Measurements from ENCODE around the gene BRK1. TPM values are rescaled to one million over a fixed set of nuclear protein-coding genes. Genes with fewer than 3 reads are reported as not detected.

The BRK1 gene
- total and polyA plus RNA-seq, 10 of the 15 experiments (the other 5 are each of a cell fraction or from before 2014, with no cell fraction given), result 97.8 to 457 (median 203) TPM

DNA sequence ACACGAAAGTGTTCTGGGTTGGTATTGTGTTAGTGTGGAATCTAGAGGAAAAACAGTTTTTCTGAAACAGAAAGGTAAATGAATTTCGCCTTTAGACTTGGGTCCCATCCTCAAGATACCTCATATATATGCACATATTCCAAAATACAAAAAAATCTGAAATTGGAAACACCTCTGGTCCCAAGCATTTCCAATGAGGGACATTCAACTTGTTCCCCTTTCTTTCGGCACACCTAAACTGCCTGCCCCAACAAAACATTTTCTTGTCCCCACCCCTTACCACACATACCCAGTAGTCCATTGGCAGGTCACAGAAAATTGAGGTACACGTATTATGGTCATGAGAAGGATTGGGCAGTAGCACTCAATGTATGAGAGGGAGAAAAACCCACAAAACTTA is 40.2 kb downstream of the BRK1 start:
- Histone ChIP-seq H3K79me2 (ENCODE audit: control insufficient read depth, insufficient read depth, low read length) (no peaks in the 10 kb centered on the region), H4K20me1 (ENCODE audit: control insufficient read depth, insufficient read depth) (no peaks in the 10 kb centered on the region), H3K9ac (ENCODE audit: control insufficient read depth, insufficient read depth, low read length) (no peak overlapping the region), H3K9me3 (replicated peaks; ENCODE audit: control insufficient read depth, insufficient read depth, low read length) (no peaks in the 10 kb centered on the region; the same call in 2 of the 3 replicates), H2AFZ (ENCODE audit: control insufficient read depth, low read depth, low read length) (no peak overlapping the region), H3K4me1 (ENCODE audit: control insufficient read depth, insufficient read depth, low read length) (no peaks in the 10 kb centered on the region), H3K27ac (ENCODE audit: control insufficient read depth, insufficient read depth) (no peak overlapping the region), H3K4me2 (ENCODE audit: control insufficient read depth, insufficient read depth) (no peak overlapping the region), H3K4me3 (no peak overlapping the region), H3K36me3 (ENCODE audit: control insufficient read depth in 2 of 2, insufficient read depth in 2 of 2, low read length in 1 of 2) (peaks cover 0 to 8% of the 10 kb centered on the region in 2 experiments; a peak in 3 of 4 replicates), H3K27me3 (replicated peaks in 1 of 2; ENCODE audit: control insufficient read depth in 2 of 2, insufficient read depth in 2 of 2, low read length in 1 of 2) (no peaks in the 10 kb centered on the region)
- intact Hi-C loops (cut with micrococcal nuclease; ENCODE audit: unreplicated experiment), result no loop called here
- no peak for DNase-seq (ENCODE audit: low read depth, low spot score)
- 96% methylated on average over 4 of the region's 4 CpGs for WGBS (ENCODE audit: insufficient coverage, insufficient replicate concordance, low lambda C conversion rate, missing lambda C conversion rate)
- ChIA-PET CTCF (no interaction called here), RAD21 (ENCODE audit: unreplicated experiment) (interaction anchor here (0.6 kb wide), 1 partner anchor 266 kb away, joined by 4 read pairs; no protein-coding TSS in a partner anchor), POLR2A (interaction anchor here (0.6 kb wide), 1 partner anchor 16 kb away, joined by 3 read pairs; no protein-coding TSS in a partner anchor), SMC1A (ENCODE audit: uncharacterized antibody, unreplicated experiment) (no interaction called here)
- in situ Hi-C loops (cut with MboI), result no loop called here
- FAIRE-seq, result no peak
- ATAC-seq, result no peak
- no TSS peak for BruUV-seq (replicated peaks)
- no peak for TF ChIP-seq GATAD2B (conservative IDR thresholded peaks at IDR 0.05; ENCODE audit: low read depth)
- TF ChIP-seq CHD1 (IDR thresholded peaks at IDR 0.05; ENCODE audit: low read depth, low read length), result no peak
- TF ChIP-seq, protein P1, sequence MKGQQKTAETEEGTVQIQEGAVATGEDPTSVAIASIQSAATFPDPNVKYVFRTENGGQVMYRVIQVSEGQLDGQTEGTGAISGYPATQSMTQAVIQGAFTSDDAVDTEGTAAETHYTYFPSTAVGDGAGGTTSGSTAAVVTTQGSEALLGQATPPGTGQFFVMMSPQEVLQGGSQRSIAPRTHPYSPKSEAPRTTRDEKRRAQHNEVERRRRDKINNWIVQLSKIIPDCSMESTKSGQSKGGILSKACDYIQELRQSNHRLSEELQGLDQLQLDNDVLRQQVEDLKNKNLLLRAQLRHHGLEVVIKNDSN (IDR thresholded peaks at IDR 0.05; ENCODE audit: borderline replicate concordance, extremely low read length, insufficient read depth, low read depth, low read length), result no peak
- TF ChIP-seq, protein P2, sequence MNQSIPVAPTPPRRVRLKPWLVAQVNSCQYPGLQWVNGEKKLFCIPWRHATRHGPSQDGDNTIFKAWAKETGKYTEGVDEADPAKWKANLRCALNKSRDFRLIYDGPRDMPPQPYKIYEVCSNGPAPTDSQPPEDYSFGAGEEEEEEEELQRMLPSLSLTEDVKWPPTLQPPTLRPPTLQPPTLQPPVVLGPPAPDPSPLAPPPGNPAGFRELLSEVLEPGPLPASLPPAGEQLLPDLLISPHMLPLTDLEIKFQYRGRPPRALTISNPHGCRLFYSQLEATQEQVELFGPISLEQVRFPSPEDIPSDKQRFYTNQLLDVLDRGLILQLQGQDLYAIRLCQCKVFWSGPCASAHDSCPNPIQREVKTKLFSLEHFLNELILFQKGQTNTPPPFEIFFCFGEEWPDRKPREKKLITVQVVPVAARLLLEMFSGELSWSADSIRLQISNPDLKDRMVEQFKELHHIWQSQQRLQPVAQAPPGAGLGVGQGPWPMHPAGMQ (IDR thresholded peaks at IDR 0.05; ENCODE audit: borderline replicate concordance), result no peak
- no peak for TF ChIP-seq RAD21 (IDR thresholded peaks at IDR 0.05; ENCODE audit: insufficient read depth, low read depth, low read length)
- no peak for TF ChIP-seq ZNF217 (IDR thresholded peaks at IDR 0.05)
- TF ChIP-seq KDM1A (IDR thresholded peaks at IDR 0.05; ENCODE audit: borderline replicate concordance), result no peak
- TF ChIP-seq, protein P3, sequence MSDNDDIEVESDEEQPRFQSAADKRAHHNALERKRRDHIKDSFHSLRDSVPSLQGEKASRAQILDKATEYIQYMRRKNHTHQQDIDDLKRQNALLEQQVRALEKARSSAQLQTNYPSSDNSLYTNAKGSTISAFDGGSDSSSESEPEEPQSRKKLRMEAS (IDR thresholded peaks at IDR 0.05; ENCODE audit: low read depth, low read length), result no peak
- TF ChIP-seq HCFC1 (IDR thresholded peaks at IDR 0.05; ENCODE audit: low read length), result no peak
- TF ChIP-seq RUNX3 (IDR thresholded peaks at IDR 0.05; ENCODE audit: low read length), result no peak
- TF ChIP-seq, protein P4, sequence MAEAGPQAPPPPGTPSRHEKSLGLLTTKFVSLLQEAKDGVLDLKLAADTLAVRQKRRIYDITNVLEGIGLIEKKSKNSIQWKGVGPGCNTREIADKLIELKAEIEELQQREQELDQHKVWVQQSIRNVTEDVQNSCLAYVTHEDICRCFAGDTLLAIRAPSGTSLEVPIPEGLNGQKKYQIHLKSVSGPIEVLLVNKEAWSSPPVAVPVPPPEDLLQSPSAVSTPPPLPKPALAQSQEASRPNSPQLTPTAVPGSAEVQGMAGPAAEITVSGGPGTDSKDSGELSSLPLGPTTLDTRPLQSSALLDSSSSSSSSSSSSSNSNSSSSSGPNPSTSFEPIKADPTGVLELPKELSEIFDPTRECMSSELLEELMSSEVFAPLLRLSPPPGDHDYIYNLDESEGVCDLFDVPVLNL (IDR thresholded peaks at IDR 0.05; ENCODE audit: low read depth, low read length), result no peak
- TF ChIP-seq, protein P5, sequence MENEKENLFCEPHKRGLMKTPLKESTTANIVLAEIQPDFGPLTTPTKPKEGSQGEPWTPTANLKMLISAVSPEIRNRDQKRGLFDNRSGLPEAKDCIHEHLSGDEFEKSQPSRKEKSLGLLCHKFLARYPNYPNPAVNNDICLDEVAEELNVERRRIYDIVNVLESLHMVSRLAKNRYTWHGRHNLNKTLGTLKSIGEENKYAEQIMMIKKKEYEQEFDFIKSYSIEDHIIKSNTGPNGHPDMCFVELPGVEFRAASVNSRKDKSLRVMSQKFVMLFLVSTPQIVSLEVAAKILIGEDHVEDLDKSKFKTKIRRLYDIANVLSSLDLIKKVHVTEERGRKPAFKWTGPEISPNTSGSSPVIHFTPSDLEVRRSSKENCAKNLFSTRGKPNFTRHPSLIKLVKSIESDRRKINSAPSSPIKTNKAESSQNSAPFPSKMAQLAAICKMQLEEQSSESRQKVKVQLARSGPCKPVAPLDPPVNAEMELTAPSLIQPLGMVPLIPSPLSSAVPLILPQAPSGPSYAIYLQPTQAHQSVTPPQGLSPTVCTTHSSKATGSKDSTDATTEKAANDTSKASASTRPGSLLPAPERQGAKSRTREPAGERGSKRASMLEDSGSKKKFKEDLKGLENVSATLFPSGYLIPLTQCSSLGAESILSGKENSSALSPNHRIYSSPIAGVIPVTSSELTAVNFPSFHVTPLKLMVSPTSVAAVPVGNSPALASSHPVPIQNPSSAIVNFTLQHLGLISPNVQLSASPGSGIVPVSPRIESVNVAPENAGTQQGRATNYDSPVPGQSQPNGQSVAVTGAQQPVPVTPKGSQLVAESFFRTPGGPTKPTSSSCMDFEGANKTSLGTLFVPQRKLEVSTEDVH (IDR thresholded peaks at IDR 0.05; ENCODE audit: low read depth, partially characterized antibody), result no peak
- TF ChIP-seq, protein P6, sequence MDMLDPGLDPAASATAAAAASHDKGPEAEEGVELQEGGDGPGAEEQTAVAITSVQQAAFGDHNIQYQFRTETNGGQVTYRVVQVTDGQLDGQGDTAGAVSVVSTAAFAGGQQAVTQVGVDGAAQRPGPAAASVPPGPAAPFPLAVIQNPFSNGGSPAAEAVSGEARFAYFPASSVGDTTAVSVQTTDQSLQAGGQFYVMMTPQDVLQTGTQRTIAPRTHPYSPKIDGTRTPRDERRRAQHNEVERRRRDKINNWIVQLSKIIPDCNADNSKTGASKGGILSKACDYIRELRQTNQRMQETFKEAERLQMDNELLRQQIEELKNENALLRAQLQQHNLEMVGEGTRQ (IDR thresholded peaks at IDR 0.05; ENCODE audit: borderline replicate concordance, low read depth, low read length), result no peak
- no peak for TF ChIP-seq YY1 (IDR thresholded peaks at IDR 0.05; ENCODE audit: low read depth, low read length)
- TF ChIP-seq KLF5 (IDR thresholded peaks at IDR 0.05; ENCODE audit: partially characterized antibody), result no peak

All from GM12878 (cell line).